Esophagus muscularis mucosa (tissue), 4 donors: Measurements from ENCODE around the gene ETV3L. TPM values are rescaled to one million over a fixed set of nuclear protein-coding genes. Genes with fewer than 3 reads are reported as not detected.

ENCODE experiments used
- DNase-seq: peaks from one replicate; pipeline ENCODE4 v3.0.0-alpha.2; 2017; ENCODE audit errors: extremely low spot score
- H3K27ac ChIP-seq, 4 donors: fragments of 200-600 bp; sonication (generic); replicated peaks in 1 of 4; 1 replicate in 3 of 4; 2 replicates in 1 of 4; pipeline ENCODE4 v1.5.1; 2016 to 2019; ENCODE audit warnings: mild to moderate bottlenecking in 1 of 4
- H3K27me3 ChIP-seq, 4 donors: fragments of 200-600 bp; sonication (generic); one replicate each; pipeline versions ENCODE4 v1.5.1 to v1.6.0; 2016 to 2019
- H3K36me3 ChIP-seq, 4 donors: fragments of 200-600 bp; sonication (generic); one replicate each; pipeline ENCODE4 v1.5.1; 2016 to 2019
- H3K4me1 ChIP-seq, 4 donors: fragments of 200-600 bp; sonication (generic); one replicate each; pipeline ENCODE4 v1.5.1; 2016 to 2019
- H3K4me3 ChIP-seq, 4 donors: fragments of 200-600 bp; sonication (generic); 1 replicate in 2 of 4; 2 replicates in 2 of 4; pipeline ENCODE4 v1.5.1; 2016 to 2019; ENCODE audit warnings: mild to moderate bottlenecking in 4 of 4, moderate library complexity in 1 of 4
- H3K9me3 ChIP-seq, 4 donors: fragments of 200-600 bp; sonication (generic); 1 replicate in 3 of 4; 2 replicates in 1 of 4; pipeline ENCODE4 v1.5.1; 2016 to 2019
- EP300 ChIP-seq: sonication (generic); formaldehyde crosslinking; IDR thresholded peaks from one replicate; pipeline ENCODE4 v1.6.1; 2017; ENCODE audit warnings: antibody characterized with exemption
- POLR2A ChIP-seq: fragments of 450-650 bp; IDR thresholded peaks from one replicate; pipeline ENCODE4 v1.6.1; 2017; ENCODE audit warnings: antibody characterized with exemption, moderate library complexity, mild to moderate bottlenecking, low read depth
- POLR2AphosphoS5 ChIP-seq, 2 donors: sonication (generic); formaldehyde crosslinking; IDR thresholded peaks; one replicate each; pipeline ENCODE4 v1.6.1; 2017; ENCODE audit warnings: antibody characterized with exemption in 2 of 2
- WGBS: methylation state at CpG from one replicate; pipeline ENCODE4 v1.1.5; 2018; 5-methylcytosine and 5-hydroxymethylcytosine counted together
- intact Hi-C: fragments of 100-400 bp; cut with DNase I; formaldehyde crosslinking; loops from one replicate; pipeline ENCODE4 v1.15.1; 2023
- total RNA-seq, 4 donors: library from RNA; depleted of rRNA; stranded (reverse); fragments of >200 nt; gene quantifications; one replicate each; pipeline versions ENCODE4 v1.1.0 to v1.2.1, GENCODE V29; 2016
- TF ChIP-seq, protein P1 (sequence below), 3 experiments: fragments of 200-600 bp in 2 of 3; fragments of 450-650 bp in 1 of 3; sonication (generic) in 2 of 3; IDR thresholded peaks; one replicate each; pipeline ENCODE4 v1.5.1; 2017 to 2019; ENCODE audit warnings: antibody characterized with exemption in 3 of 3, mild to moderate bottlenecking in 2 of 3, moderate library complexity in 1 of 3

The ETV3L gene
- total RNA-seq, 4 donors from 2014 or later = not detected

DNA sequence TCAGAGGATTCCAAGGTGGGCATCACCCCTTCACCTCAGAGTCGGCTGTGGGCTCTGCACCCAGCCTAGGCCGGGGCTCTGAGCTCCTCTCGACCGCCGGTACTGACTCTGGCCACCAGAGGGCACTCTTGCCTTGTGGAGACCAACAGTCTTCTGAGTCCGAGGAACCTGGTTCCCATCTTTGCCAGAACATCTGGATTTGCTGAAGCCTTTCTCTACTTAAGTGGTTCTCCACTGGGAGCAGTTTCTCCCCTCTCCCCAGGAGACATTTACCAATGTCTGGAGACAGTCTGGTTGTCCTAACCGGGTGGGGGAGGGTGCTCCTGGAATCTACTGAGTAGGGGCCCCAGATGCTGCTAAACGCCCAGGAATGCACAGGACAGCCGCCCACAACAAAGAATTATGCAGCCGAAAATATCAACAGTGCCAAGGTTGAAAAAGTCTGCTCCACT, 9.4 kb downstream of the ETV3L start:
- no peak for DNase-seq
- 21% methylated on average over 9 of the region's 10 CpGs for WGBS
- intact Hi-C loops = loop anchor here (1.0 to 10.0 kb wide), 2 partner anchors 66 to 405 kb away; no protein-coding TSS in a partner anchor
- no peak overlapping the region for H3K27ac ChIP-seq
- H3K27me3 ChIP-seq = no peaks in the 10 kb centered on the region
- peaks cover 8 to 16% (median 14%) of the 10 kb centered on the region in 4 donors for H3K4me1 ChIP-seq
- H3K4me3 ChIP-seq = no peak overlapping the region
- H3K36me3 ChIP-seq = no peaks in the 10 kb centered on the region
- TF ChIP-seq EP300 = no peak
- TF ChIP-seq, protein P1, sequence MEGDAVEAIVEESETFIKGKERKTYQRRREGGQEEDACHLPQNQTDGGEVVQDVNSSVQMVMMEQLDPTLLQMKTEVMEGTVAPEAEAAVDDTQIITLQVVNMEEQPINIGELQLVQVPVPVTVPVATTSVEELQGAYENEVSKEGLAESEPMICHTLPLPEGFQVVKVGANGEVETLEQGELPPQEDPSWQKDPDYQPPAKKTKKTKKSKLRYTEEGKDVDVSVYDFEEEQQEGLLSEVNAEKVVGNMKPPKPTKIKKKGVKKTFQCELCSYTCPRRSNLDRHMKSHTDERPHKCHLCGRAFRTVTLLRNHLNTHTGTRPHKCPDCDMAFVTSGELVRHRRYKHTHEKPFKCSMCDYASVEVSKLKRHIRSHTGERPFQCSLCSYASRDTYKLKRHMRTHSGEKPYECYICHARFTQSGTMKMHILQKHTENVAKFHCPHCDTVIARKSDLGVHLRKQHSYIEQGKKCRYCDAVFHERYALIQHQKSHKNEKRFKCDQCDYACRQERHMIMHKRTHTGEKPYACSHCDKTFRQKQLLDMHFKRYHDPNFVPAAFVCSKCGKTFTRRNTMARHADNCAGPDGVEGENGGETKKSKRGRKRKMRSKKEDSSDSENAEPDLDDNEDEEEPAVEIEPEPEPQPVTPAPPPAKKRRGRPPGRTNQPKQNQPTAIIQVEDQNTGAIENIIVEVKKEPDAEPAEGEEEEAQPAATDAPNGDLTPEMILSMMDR (IDR thresholded peaks at IDR 0.05) = peak; percentile 88 to 96 (median 94)
- H3K9me3 ChIP-seq = no peaks in the 10 kb centered on the region

DNA sequence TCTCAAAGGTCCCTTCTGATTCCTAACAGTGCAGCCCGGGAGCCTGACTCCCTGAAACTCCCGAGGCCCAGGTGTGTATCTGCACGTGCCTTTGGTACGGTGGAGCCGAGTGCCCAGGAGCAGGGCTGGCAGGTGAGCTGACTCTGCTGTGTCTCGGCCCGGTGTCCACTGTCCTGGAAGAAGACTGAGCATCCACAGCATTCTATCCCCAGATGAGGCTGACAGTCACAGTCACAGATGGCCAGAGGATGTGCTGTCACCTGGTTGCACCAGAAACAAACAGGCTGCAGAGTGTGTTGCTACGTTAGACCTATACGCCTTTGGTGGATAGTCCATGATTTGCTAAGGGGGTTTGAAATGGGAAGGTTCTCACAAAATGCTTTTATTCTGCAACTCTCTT, 9.8 kb downstream of the ETV3L start:
- H3K4me3 ChIP-seq = no peak overlapping the region
- TF ChIP-seq POLR2A (no peak), EP300 (no peak), POLR2AphosphoS5 (IDR thresholded peaks at IDR 0.05) (no peak)
- TF ChIP-seq, protein P1 (IDR thresholded peaks at IDR 0.05) = no peak
- 79% methylated on average over 5 of the region's 9 CpGs for WGBS
- no peak for DNase-seq
- H3K4me1 ChIP-seq = peaks cover 8 to 16% (median 14%) of the 10 kb centered on the region in 4 donors
- H3K27ac ChIP-seq = no peak overlapping the region
- intact Hi-C loops = loop anchor here (1.0 to 10.0 kb wide), 2 partner anchors 67 to 405 kb away; no protein-coding TSS in a partner anchor
- no peaks in the 10 kb centered on the region for H3K9me3 ChIP-seq
- H3K36me3 ChIP-seq = no peaks in the 10 kb centered on the region
- H3K27me3 ChIP-seq = no peaks in the 10 kb centered on the region

DNA sequence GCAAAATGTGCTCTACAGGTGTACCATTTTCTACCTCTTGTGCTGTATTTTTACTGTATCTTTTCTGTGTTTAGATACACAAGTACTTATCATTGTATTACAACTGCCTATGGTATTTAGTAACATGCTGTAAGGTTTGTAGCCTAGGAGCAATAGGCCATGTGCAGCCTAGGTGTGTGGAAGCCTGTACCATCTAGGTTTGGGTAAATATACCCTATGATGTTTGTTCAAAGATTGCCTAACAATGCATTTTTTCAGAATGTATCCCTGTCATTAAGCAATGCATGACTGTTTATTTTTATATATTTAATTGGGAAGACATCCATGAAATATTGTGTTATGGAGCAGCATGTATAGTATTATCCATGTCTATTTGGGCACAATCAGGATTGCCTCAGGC, 11.0 kb downstream of the ETV3L start:
- no peak for DNase-seq
- TF ChIP-seq EP300 (no peak), POLR2AphosphoS5 (IDR thresholded peaks at IDR 0.05) (no peak), POLR2A (no peak)
- TF ChIP-seq, protein P1 (IDR thresholded peaks at IDR 0.05) = no peak
- H3K4me1 ChIP-seq = peaks cover 8 to 16% (median 14%) of the 10 kb centered on the region in 4 donors
- no peaks in the 10 kb centered on the region for H3K27me3 ChIP-seq
- H3K4me3 ChIP-seq = no peak overlapping the region
- H3K36me3 ChIP-seq = no peaks in the 10 kb centered on the region
- intact Hi-C loops = no loop called here
- H3K27ac ChIP-seq = no peak overlapping the region
- H3K9me3 ChIP-seq = no peaks in the 10 kb centered on the region

DNA sequence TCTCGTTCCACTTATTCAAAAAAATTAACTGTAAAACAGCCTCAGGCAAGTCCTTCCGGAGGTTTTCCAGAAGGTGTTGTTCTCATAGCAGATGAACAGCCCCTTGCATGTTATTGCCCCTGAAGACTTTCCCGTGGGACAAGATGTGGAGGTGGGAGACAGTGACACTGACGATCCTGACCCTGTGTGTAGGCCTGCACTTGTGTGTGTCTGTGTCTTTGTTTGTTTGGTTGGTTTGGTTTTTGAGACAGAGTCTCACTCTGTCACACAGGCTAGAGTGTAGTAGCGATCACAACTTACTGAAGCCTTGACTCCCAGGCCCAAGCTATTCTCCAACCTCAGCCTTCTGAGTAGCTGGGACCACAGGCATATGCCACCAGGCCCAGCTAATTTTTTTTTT, 12.6 kb downstream of the ETV3L start:
- H3K36me3 ChIP-seq = no peaks in the 10 kb centered on the region
- no peaks in the 10 kb centered on the region for H3K27me3 ChIP-seq
- intact Hi-C loops = no loop called here
- no peak overlapping the region for H3K27ac ChIP-seq
- WGBS = 84% methylated on average over 5 of the region's 5 CpGs
- peaks cover 7 to 8% (median 7%) of the 10 kb centered on the region in 4 donors for H3K4me1 ChIP-seq
- H3K9me3 ChIP-seq = no peaks in the 10 kb centered on the region
- TF ChIP-seq EP300 (no peak), POLR2AphosphoS5 (IDR thresholded peaks at IDR 0.05) (no peak), POLR2A (no peak)
- TF ChIP-seq, protein P1 (IDR thresholded peaks at IDR 0.05) = no peak
- no peak overlapping the region for H3K4me3 ChIP-seq
- DNase-seq = no peak

DNA sequence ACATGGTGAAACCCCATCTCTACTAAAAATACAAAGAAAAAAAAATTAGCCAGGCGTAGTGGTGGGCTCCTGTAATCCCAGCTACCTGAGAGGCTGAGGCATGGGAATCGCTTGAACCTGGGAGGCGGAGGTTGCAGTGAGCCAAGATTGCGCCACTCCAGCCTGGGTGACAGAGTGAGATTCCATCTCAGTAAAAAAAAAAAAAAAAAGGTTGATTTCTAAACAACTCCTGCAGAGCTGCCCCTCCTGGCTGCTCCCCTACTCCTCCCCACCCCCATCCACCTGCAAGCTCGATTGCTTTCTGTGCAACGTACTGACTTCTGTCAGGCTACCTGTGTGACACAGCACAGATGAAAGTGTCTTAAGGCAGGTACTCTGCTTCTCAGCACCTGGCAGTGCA, 13.3 kb downstream of the ETV3L start:
- intact Hi-C loops = no loop called here

More for the DNA sequence above, 13.3 kb downstream of the ETV3L start:
- Histone ChIP-seq H3K4me1 (peaks cover 7 to 8% (median 7%) of the 10 kb centered on the region in 4 donors), H3K9me3 (no peaks in the 10 kb centered on the region), H3K27ac (no peak overlapping the region), H3K36me3 (no peaks in the 10 kb centered on the region), H3K27me3 (no peaks in the 10 kb centered on the region), H3K4me3 (no peak overlapping the region)
- no peak for DNase-seq
- 81% methylated on average over 6 of the region's 6 CpGs for WGBS
- no peak for TF ChIP-seq EP300
- no peak for TF ChIP-seq POLR2A
- TF ChIP-seq POLR2AphosphoS5 (IDR thresholded peaks at IDR 0.05) = no peak
- TF ChIP-seq, protein P1 (IDR thresholded peaks at IDR 0.05) = no peak
